Adrenal gland (tissue), 12 donors: Measurements from ENCODE around the gene PTPRN2. TPM values are rescaled to one million over a fixed set of nuclear protein-coding genes. Genes with fewer than 3 reads are reported as not detected.

Experiments
- DNase-seq, 7 donors: peaks; one replicate each; pipeline ENCODE4 v3.0.0-alpha.2; 2019 to 2020
- H3K27ac ChIP-seq, 5 donors: fragments of 200-600 bp; sonication (generic) in 4 of 5; 1 replicate in 3 of 5; 2 replicates in 2 of 5; pipeline versions ENCODE4 v1.5.1 to v1.8.0; 2016 to 2020; ENCODE audit warnings: mild to moderate bottlenecking in 1 of 5
- H3K27me3 ChIP-seq: fragments of 200-600 bp; 2 replicates; pipeline ENCODE4 v1.8.0; 2021
- H3K36me3 ChIP-seq, 2 donors: fragments of 200-600 bp; replicated peaks in 1 of 2; 1 replicate in 1 of 2; 2 replicates in 1 of 2; pipeline versions ENCODE4 v1.5.1 to v1.8.0; 2018 to 2022
- H3K4me1 ChIP-seq, 2 donors: fragments of 200-600 bp; replicated peaks in 1 of 2; 1 replicate in 1 of 2; 2 replicates in 1 of 2; pipeline versions ENCODE4 v1.5.1 to v1.8.0; 2018 to 2021
- H3K4me3 ChIP-seq, 4 donors: fragments of 200-600 bp; sonication (generic) in 3 of 4; one replicate each; pipeline ENCODE4 v1.5.1; 2016 to 2018
- H3K9me3 ChIP-seq, 3 donors: fragments of 200-600 bp; sonication (generic) in 1 of 3; replicated peaks in 1 of 3; 1 replicate in 2 of 3; 2 replicates in 1 of 3; pipeline versions ENCODE4 v1.5.1 to v1.8.0; 2016 to 2021
- POLR2A ChIP-seq, 2 donors: fragments of 450-650 bp; IDR thresholded peaks; one replicate each; pipeline ENCODE4 v1.6.1; 2017; ENCODE audit warnings: antibody characterized with exemption in 2 of 2, mild to moderate bottlenecking in 2 of 2, moderate library complexity in 1 of 2
- WGBS, 4 donors: extraction: QIAGEN DNeasy Blood & Tissue Kit in 2 of 4; methylation state at CpG; one replicate each; pipeline versions ENCODE4 v1.1.5 to v1.1.7; 2013 to 2017; 5-methylcytosine and 5-hydroxymethylcytosine counted together
- intact Hi-C, 2 donors: fragments of 100-400 bp; cut with DNase I; formaldehyde crosslinking; loops; one replicate each; pipeline versions ENCODE4 v1.14.1 to v1.15.0; 2022 to 2023
- polyA plus RNA-seq, 3 donors: library from polyadenylated mRNA; stranded (reverse); fragments of 200-250 nt in 2 of 3; fragments of 350-450 nt in 1 of 3; fragmentation: Illumina TruSeq in 1 of 3; extraction: RNeasy Lipid Tissue Mini Kit (QIAGEN cat#74804) in 1 of 3; gene quantifications; one replicate each; pipeline ENCODE4 v1.2.3, GENCODE V29; 2013 to 2014
- total RNA-seq, 9 donors: library from RNA; depleted of rRNA in 4 of 9; stranded (reverse); fragments of >200 nt in 4 of 9; fragments of 120-200 nt in 1 of 9; fragmentation: NEBNext Ultra II Directional in 1 of 9; extraction: Animal tissue kit (Norgen Biotek cat#: 25700) in 1 of 9; gene quantifications; one replicate each; pipeline versions ENCODE4 v1.1.0 to v1.2.4, GENCODE V29; 2013 to 2023
- TF ChIP-seq, protein P1 (sequence below), 6 experiments: fragments of 450-650 bp in 4 of 6; fragments of 200-600 bp in 2 of 6; sonication (generic) in 1 of 6; IDR thresholded peaks; 1 replicate in 5 of 6; 2 replicates in 1 of 6; pipeline versions ENCODE4 v1.5.1 to v1.8.0; 2016 to 2021; ENCODE audit warnings: antibody characterized with exemption in 6 of 6, mild to moderate bottlenecking in 2 of 6, moderate library complexity in 1 of 6
- donor health status: healthy with polysubstance abuse.
- donor health status: Bipolar disorder and iron deficiency.
- donor health status: DM: yes; HTN: yes; CAD: no.
- donor health status: DM: no; HTN: no; CAD: no.
- donor health status: DM: no; HTN: no; CAD: no.
- donor health status: DM: yes; HTN: yes; CAD: no.

The PTPRN2 gene
- total and polyA plus RNA-seq, 12 donors = 2.2 to 16.2 (median 3.4) TPM

DNA sequence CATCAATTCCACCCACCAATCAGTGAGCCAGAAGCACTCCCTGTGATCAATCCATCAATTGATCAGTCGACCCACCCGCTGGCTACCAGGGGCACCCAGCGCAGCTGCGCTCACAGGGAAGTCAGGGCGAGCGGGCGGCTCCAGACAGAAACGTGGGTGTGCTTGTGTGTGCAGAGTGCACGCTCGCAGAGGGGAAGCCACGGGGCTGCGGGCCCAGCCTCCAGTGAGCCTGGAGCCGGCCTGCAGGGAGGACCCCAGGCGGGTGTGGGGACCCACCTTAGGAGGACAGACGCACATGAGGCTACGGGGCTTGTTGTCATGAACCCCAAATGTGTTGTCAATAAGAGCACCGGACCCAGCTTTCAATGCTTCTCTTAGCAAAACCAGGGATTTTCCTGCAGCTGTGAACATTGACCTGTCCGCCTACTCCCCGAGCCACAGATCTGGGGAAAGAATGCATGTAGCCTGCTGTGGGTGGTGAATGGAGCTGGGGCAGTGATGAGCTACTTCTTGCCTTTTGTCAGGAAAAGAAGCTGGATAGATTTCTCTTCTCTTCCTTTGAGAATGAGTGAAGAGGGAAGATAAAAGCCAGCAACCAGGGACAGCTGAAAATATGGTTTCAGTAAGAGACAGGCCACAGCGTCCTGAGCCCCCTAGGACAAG lies 753.0 kb downstream of the PTPRN2 start:
- WGBS, 4 donors = 72 to 85% (median 77%) methylated on average over 10 to 20 of the region's 20 CpGs
- no peak for DNase-seq
- Histone ChIP-seq H3K9me3 (no peaks in the 10 kb centered on the region), H3K4me1 (no peaks in the 10 kb centered on the region), H3K4me3 (no peak overlapping the region), H3K27me3 (no peaks in the 10 kb centered on the region), H3K27ac (no peak overlapping the region), H3K36me3 (no peaks in the 10 kb centered on the region)
- intact Hi-C loops = no loop called here
- TF ChIP-seq POLR2A (IDR thresholded peaks at IDR 0.05) = no peak
- TF ChIP-seq, protein P1, sequence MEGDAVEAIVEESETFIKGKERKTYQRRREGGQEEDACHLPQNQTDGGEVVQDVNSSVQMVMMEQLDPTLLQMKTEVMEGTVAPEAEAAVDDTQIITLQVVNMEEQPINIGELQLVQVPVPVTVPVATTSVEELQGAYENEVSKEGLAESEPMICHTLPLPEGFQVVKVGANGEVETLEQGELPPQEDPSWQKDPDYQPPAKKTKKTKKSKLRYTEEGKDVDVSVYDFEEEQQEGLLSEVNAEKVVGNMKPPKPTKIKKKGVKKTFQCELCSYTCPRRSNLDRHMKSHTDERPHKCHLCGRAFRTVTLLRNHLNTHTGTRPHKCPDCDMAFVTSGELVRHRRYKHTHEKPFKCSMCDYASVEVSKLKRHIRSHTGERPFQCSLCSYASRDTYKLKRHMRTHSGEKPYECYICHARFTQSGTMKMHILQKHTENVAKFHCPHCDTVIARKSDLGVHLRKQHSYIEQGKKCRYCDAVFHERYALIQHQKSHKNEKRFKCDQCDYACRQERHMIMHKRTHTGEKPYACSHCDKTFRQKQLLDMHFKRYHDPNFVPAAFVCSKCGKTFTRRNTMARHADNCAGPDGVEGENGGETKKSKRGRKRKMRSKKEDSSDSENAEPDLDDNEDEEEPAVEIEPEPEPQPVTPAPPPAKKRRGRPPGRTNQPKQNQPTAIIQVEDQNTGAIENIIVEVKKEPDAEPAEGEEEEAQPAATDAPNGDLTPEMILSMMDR (IDR thresholded peaks at IDR 0.05) = no peak

DNA sequence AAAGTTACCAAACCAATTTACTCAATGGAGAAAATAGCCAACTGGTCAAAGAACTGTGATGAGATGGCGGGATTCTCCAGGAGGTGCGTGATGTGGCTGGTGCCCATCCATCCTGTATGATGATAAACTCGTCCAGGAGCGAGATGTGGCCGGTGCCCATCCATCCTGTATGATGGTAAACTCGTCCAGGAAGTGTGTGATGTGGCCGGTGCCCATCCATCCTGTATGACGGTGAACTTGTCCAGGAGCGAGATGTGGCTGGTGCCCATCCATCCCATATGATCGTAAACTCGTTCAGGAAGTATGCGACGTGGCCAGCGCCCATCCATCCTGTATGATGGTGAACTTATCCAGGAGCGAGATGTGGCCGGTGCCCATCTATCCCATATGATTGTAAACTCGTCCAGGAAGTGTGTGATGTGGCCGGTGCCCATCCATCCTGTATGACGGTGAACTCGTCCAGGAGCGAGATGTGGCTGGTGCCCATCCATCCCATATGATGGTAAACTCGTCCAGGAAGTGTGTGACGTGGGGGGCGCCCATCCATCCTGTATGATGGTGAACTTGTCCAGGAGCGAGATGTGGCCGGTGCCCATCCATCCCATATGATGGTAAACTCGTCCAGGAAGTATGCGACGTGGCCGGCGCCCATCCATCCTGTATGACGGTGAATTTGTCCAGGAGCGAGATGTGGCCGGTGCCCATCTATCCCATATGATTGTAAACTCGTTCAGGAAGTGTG lies 754.6 kb downstream of the PTPRN2 start:
- TF ChIP-seq POLR2A (IDR thresholded peaks at IDR 0.05) = no peak
- TF ChIP-seq, protein P1 (IDR thresholded peaks at IDR 0.05) = no peak
- no peaks in the 10 kb centered on the region for H3K9me3 ChIP-seq
- H3K4me3 ChIP-seq = no peak overlapping the region
- H3K27ac ChIP-seq = no peak overlapping the region
- no peaks in the 10 kb centered on the region for H3K27me3 ChIP-seq
- intact Hi-C loops = no loop called here
- H3K36me3 ChIP-seq = no peaks in the 10 kb centered on the region
- H3K4me1 ChIP-seq = no peaks in the 10 kb centered on the region
- no peak for DNase-seq
- 81 to 87% (median 83%) methylated on average over 32 to 35 of the region's 35 CpGs for WGBS, 4 donors

DNA sequence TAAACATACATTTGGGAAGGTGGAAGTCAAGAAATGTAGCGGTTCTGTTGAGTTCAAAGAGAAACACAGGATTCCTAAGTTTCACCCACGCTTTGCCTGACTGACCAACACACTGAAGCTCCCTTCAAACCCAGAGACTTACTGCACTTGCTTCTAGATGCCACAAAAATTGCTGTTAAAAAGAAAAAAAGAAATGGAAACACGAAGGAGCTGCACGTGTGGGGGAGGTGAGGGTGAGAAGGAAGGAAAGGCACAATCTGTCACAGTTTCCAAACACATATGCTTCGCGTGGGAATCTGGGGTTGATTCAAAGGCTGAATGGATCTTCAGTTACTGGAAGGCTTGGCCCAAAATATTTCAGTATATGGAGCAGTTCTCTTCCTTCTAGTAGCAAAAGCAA lies 755.2 kb downstream of the PTPRN2 start:
- no peaks in the 10 kb centered on the region for H3K4me1 ChIP-seq
- no peak for DNase-seq
- H3K9me3 ChIP-seq = no peaks in the 10 kb centered on the region
- WGBS, 4 donors = 45 to 62% (median 58%) methylated on average over 6 of the region's 6 CpGs
- H3K27me3 ChIP-seq = no peaks in the 10 kb centered on the region
- H3K27ac ChIP-seq = no peak overlapping the region
- TF ChIP-seq, protein P1 (IDR thresholded peaks at IDR 0.05) = no peak
- TF ChIP-seq POLR2A (IDR thresholded peaks at IDR 0.05) = no peak
- no peak overlapping the region for H3K4me3 ChIP-seq
- H3K36me3 ChIP-seq = no peaks in the 10 kb centered on the region
- intact Hi-C loops = no loop called here

DNA sequence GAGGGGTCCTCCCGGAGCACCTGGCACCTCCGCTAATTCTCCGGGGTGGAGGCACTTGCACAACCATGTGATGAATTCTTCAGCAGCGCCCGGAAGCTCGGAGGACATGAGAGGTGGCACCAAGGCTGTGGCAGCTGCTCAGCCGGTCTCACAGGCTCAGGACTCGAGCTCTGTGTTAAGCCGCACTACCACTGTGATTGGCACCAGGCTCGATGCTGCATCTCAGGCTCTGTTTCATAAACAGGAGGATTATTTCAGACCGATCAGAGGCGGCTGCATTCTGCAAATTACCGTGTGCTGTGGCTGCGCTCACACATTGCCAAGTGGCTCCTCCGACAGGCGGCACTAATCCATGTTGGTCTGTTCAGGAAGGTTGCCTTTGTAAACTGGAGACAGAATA lies 755.6 kb downstream of the PTPRN2 start:
- H3K27me3 ChIP-seq = no peaks in the 10 kb centered on the region
- 79 to 84% (median 83%) methylated on average over 16 of the region's 16 CpGs for WGBS, 4 donors
- DNase-seq = no peak
- H3K36me3 ChIP-seq = no peaks in the 10 kb centered on the region
- H3K9me3 ChIP-seq = no peaks in the 10 kb centered on the region
- intact Hi-C loops = no loop called here
- no peak overlapping the region for H3K4me3 ChIP-seq
- no peaks in the 10 kb centered on the region for H3K4me1 ChIP-seq
- TF ChIP-seq POLR2A (IDR thresholded peaks at IDR 0.05) = no peak
- TF ChIP-seq, protein P1 (IDR thresholded peaks at IDR 0.05) = no peak
- H3K27ac ChIP-seq = no peak overlapping the region
